Measurements from ENCODE around the gene KISS1R.

GRCh38 chr19:918152-918437 lies 962 bp downstream of the KISS1R start:
- no peak for TF ChIP-seq RAD21 (IDR thresholded peaks at IDR 0.05; ENCODE audit: low read length)
- no peak for TF ChIP-seq CTCF (conservative IDR thresholded peaks at IDR 0.05; ENCODE audit: low read depth, low read length)
- no peak for TF ChIP-seq RFX5 (IDR thresholded peaks at IDR 0.05; ENCODE audit: low read depth, low read length)
- no peak for TF ChIP-seq CHD1 (IDR thresholded peaks at IDR 0.05; ENCODE audit: low read depth, low read length)

Data from IMR-90 (cell line).